Natural killer cell treated with Interleukin-12 subunit alpha and Interleukin-12 subunit beta and Interleukin-15 and Interleukin-18, amount 100 ng/mL, for 72 hours (primary cell): Measurements from ENCODE around the gene CD22. TPM values are rescaled to one million over a fixed set of nuclear protein-coding genes. Genes with fewer than 3 reads are reported as not detected.

Experiments used
- ATAC-seq, 2 donors: fragments of 150-1000 bp; cut with Tn5 transposase in 1 of 2; sonication (Bioruptor Pico), chemical (Tn5 transposase) in 1 of 2; 2 replicates each; pipeline ENCODE4 v1.10.0; 2021
- DNase-seq: peaks from one replicate; pipeline ENCODE4 v3.0.0; 2022; ENCODE audit warnings: low spot score
- H3K27ac Mint-ChIP-seq, 2 donors: 1 replicate in 1 of 2; 2 replicates in 1 of 2; pipeline ENCODE4 v1.8.0; 2022; ENCODE audit warnings: mixed read lengths in 2 of 2, mild to moderate bottlenecking in 1 of 2, moderate library complexity in 1 of 2
- H3K27me3 Mint-ChIP-seq, 2 donors: 1 replicate in 1 of 2; 2 replicates in 1 of 2; pipeline ENCODE4 v1.8.0; 2022; ENCODE audit warnings: mixed read lengths in 2 of 2
- H3K36me3 Mint-ChIP-seq: one replicate; pipeline ENCODE4 v1.8.0; 2022; ENCODE audit warnings: mixed read lengths
- H3K4me1 Mint-ChIP-seq, 2 donors: 1 replicate in 1 of 2; 2 replicates in 1 of 2; pipeline ENCODE4 v1.8.0; 2022; ENCODE audit warnings: low read depth in 2 of 2, mixed read lengths in 2 of 2, mild to moderate bottlenecking in 1 of 2
- H3K4me3 Mint-ChIP-seq: one replicate; pipeline ENCODE4 v1.8.0; 2022; ENCODE audit warnings: mixed read lengths
- H3K9me3 Mint-ChIP-seq: 2 replicates; pipeline ENCODE4 v1.8.0; 2022; ENCODE audit warnings: mixed read lengths
- total RNA-seq, 2 donors: library from RNA; stranded (reverse); gene quantifications; one replicate each; pipeline ENCODE4 v1.2.3, GENCODE V29; 2022

Gene CD22
- total RNA-seq, 2 donors from 2014 or later = 1.1 to 15.0 TPM

- H3K36me3 Mint-ChIP-seq = no peaks in the 10 kb centered on the region
- H3K4me1 Mint-ChIP-seq = peaks cover 2 to 6% of the 10 kb centered on the region in 2 donors
- peaks cover 0 to 6% of the 10 kb centered on the region in 2 donors for H3K27me3 Mint-ChIP-seq
- no peak for DNase-seq
- no peak overlapping the region for H3K4me3 Mint-ChIP-seq
- no peak overlapping the region for H3K27ac Mint-ChIP-seq
- no peak for ATAC-seq
- no peaks in the 10 kb centered on the region for H3K9me3 Mint-ChIP-seq
These were observed 15.4 kb upstream of the CD22 start for GRCh38 chr19:35313587-35313986.

- DNase-seq (no peak), ATAC-seq (no peak)
- Mint-ChIP-seq H3K9me3 (no peaks in the 10 kb centered on the region), H3K4me3 (no peak overlapping the region), H3K36me3 (no peaks in the 10 kb centered on the region), H3K27ac (peak overlapping the region in 1 of 2 donors; percentile 28), H3K27me3 (peaks cover 0 to 6% of the 10 kb centered on the region in 2 donors), H3K4me1 (peaks cover 6 to 10% of the 10 kb centered on the region in 2 donors)
These were observed 15.0 kb upstream of the CD22 start for GRCh38 chr19:35314031-35314430.

GRCh38 chr19:35314858-35315470 lies 14.0 kb upstream of the CD22 start:
- Mint-ChIP-seq H3K27ac (peak overlapping the region in 1 of 2 donors; percentile 28), H3K4me3 (no peak overlapping the region), H3K9me3 (no peaks in the 10 kb centered on the region), H3K27me3 (peaks cover 0 to 4% of the 10 kb centered on the region in 2 donors), H3K36me3 (no peaks in the 10 kb centered on the region), H3K4me1 (peaks cover 6 to 12% of the 10 kb centered on the region in 2 donors)
- DNase-seq (no peak), ATAC-seq (no peak)

GRCh38 chr19:35315883-35316282 lies 13.1 kb upstream of the CD22 start:
- H3K9me3 Mint-ChIP-seq = no peaks in the 10 kb centered on the region

GRCh38 chr19:35316560-35316959 lies 12.4 kb upstream of the CD22 start:
- H3K4me1 Mint-ChIP-seq = peaks cover 6 to 13% of the 10 kb centered on the region in 2 donors

More at GRCh38 chr19:35315883-35316282, 13.1 kb upstream of the CD22 start:
- DNase-seq = no peak
- peaks cover 6 to 13% of the 10 kb centered on the region in 2 donors for H3K4me1 Mint-ChIP-seq
- ATAC-seq = no peak
- no peak overlapping the region for H3K4me3 Mint-ChIP-seq
- peaks cover 0 to 4% of the 10 kb centered on the region in 2 donors for H3K27me3 Mint-ChIP-seq
- H3K27ac Mint-ChIP-seq = no peak overlapping the region
- no peaks in the 10 kb centered on the region for H3K36me3 Mint-ChIP-seq

GRCh38 chr19:35317464-35318043 lies 11.4 kb upstream of the CD22 start:
- Mint-ChIP-seq H3K4me3 (no peak overlapping the region), H3K27me3 (peaks cover 6 to 8% of the 10 kb centered on the region in 2 donors), H3K9me3 (no peaks in the 10 kb centered on the region), H3K36me3 (no peaks in the 10 kb centered on the region), H3K27ac (no peak overlapping the region), H3K4me1 (peaks cover 6 to 13% of the 10 kb centered on the region in 2 donors)
- DNase-seq = no peak
- ATAC-seq = no peak

More at GRCh38 chr19:35316560-35316959, 12.4 kb upstream of the CD22 start:
- Mint-ChIP-seq H3K9me3 (no peaks in the 10 kb centered on the region), H3K27ac (no peak overlapping the region), H3K4me3 (no peak overlapping the region), H3K36me3 (no peaks in the 10 kb centered on the region), H3K27me3 (peaks cover 0 to 4% of the 10 kb centered on the region in 2 donors)
- ATAC-seq (no peak), DNase-seq (no peak)

GRCh38 chr19:35318679-35319448 lies 10.1 kb upstream of the CD22 start:
- Mint-ChIP-seq H3K4me3 (no peak overlapping the region), H3K36me3 (no peaks in the 10 kb centered on the region), H3K9me3 (no peaks in the 10 kb centered on the region), H3K27ac (peak overlapping the region in 1 of 2 donors; percentile 78), H3K4me1 (peaks cover 6 to 13% of the 10 kb centered on the region in 2 donors), H3K27me3 (peaks cover 6 to 11% of the 10 kb centered on the region in 2 donors)
- peak; percentile 45 to 49 for ATAC-seq
- no peak for DNase-seq

- peaks cover 6 to 17% of the 10 kb centered on the region in 2 donors for H3K4me1 Mint-ChIP-seq
- H3K36me3 Mint-ChIP-seq = no peaks in the 10 kb centered on the region
- DNase-seq (no peak), ATAC-seq (no peak)
- no peak overlapping the region for H3K27ac Mint-ChIP-seq
- no peak overlapping the region for H3K4me3 Mint-ChIP-seq
- no peaks in the 10 kb centered on the region for H3K9me3 Mint-ChIP-seq
- peaks cover 6 to 11% of the 10 kb centered on the region in 2 donors for H3K27me3 Mint-ChIP-seq
These were observed 8.8 kb upstream of the CD22 start for GRCh38 chr19:35320065-35320713.

- ATAC-seq = no peak
These were observed 7.7 kb upstream of the CD22 start for GRCh38 chr19:35321291-35321690.

GRCh38 chr19:35322014-35322413 lies 7.0 kb upstream of the CD22 start:
- ATAC-seq (no peak), DNase-seq (no peak)
- Mint-ChIP-seq H3K4me1 (peaks cover 6 to 17% of the 10 kb centered on the region in 2 donors), H3K9me3 (no peaks in the 10 kb centered on the region), H3K27ac (peak overlapping the region in 1 of 2 donors; percentile 63), H3K36me3 (no peaks in the 10 kb centered on the region), H3K4me3 (no peak overlapping the region), H3K27me3 (peaks cover 10 to 22% of the 10 kb centered on the region in 2 donors)

More at GRCh38 chr19:35321291-35321690, 7.7 kb upstream of the CD22 start:
- peak overlapping the region in 1 of 2 donors; percentile 63 for H3K27ac Mint-ChIP-seq
- peaks cover 6 to 17% of the 10 kb centered on the region in 2 donors for H3K4me1 Mint-ChIP-seq
- peaks cover 10 to 20% of the 10 kb centered on the region in 2 donors for H3K27me3 Mint-ChIP-seq
- no peaks in the 10 kb centered on the region for H3K36me3 Mint-ChIP-seq
- no peaks in the 10 kb centered on the region for H3K9me3 Mint-ChIP-seq
- DNase-seq = no peak
- no peak overlapping the region for H3K4me3 Mint-ChIP-seq

GRCh38 chr19:35327642-35328041 lies 1.3 kb upstream of the CD22 start:
- H3K4me1 Mint-ChIP-seq = peaks cover 8 to 18% of the 10 kb centered on the region in 2 donors
- H3K4me3 Mint-ChIP-seq = no peak overlapping the region
- peak overlapping the region in 1 of 2 donors; percentile 19 for H3K27ac Mint-ChIP-seq
- no peak for DNase-seq
- no peaks in the 10 kb centered on the region for H3K9me3 Mint-ChIP-seq
- no peak for ATAC-seq
- peaks cover 26 to 34% of the 10 kb centered on the region in 2 donors for H3K27me3 Mint-ChIP-seq
- H3K36me3 Mint-ChIP-seq = no peaks in the 10 kb centered on the region

GRCh38 chr19:35329323-35329722 lies 336 bp downstream of the CD22 start:
- Mint-ChIP-seq H3K27me3 (peaks cover 27 to 38% of the 10 kb centered on the region in 2 donors), H3K4me1 (peaks cover 13 to 18% of the 10 kb centered on the region in 2 donors), H3K27ac (peak overlapping the region in 1 of 2 donors; percentile 78), H3K9me3 (no peaks in the 10 kb centered on the region), H3K4me3 (peak overlapping the region; percentile 40), H3K36me3 (no peaks in the 10 kb centered on the region)
- DNase-seq = no peak
- ATAC-seq = peak in 1 of 2 donors; percentile 27

- ATAC-seq = no peak
- H3K4me1 Mint-ChIP-seq = peaks cover 19 to 21% of the 10 kb centered on the region in 2 donors
- no peaks in the 10 kb centered on the region for H3K9me3 Mint-ChIP-seq
- peaks cover 27 to 37% of the 10 kb centered on the region in 2 donors for H3K27me3 Mint-ChIP-seq
- H3K27ac Mint-ChIP-seq = peak overlapping the region in 1 of 2 donors; percentile 80
- DNase-seq = no peak
- H3K4me3 Mint-ChIP-seq = no peak overlapping the region
- no peaks in the 10 kb centered on the region for H3K36me3 Mint-ChIP-seq
These were observed 1.5 kb downstream of the CD22 start for GRCh38 chr19:35330475-35330874.
